Measurements from ENCODE around the gene GPR27. TPM values are rescaled to one million over a fixed set of nuclear protein-coding genes. Genes with fewer than 3 reads are reported as not detected.

Gene GPR27
- total RNA-seq, 4 donors from 2014 or later: 2.3 to 11.0 (median 5.5) TPM

DNA sequence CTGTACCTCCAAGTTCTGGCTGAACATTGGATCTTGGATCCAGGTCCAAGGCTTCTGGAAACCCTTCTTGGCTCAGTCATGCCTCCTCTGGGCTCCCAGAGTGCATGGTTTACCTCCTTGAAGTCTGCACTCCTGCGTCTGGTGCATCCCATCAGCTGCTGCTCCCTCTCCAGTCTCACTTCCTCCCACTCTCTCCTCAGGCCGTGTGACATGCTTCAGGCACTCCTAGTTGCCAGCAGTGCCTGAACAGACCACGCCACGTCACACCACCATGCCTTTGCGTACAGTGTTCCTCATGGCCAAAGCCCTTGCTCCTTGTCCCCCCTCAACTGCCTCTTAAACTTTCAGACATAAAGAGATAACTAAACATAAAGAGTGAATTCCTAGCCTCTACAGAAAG lies 5.7 kb downstream of the GPR27 start:
- intact Hi-C loops (cut with DNase I): no loop called here
- WGBS, 2 donors: 75 to 82% methylated on average over 5 of the region's 5 CpGs

GRCh38 chr3:71760140-71760539 lies 6.5 kb downstream of the GPR27 start:
- Histone ChIP-seq H3K27me3 (no peaks in the 10 kb centered on the region), H3K36me3 (no peaks in the 10 kb centered on the region), H3K4me3 (replicated peaks in 1 of 3) (no peak overlapping the region), H3K4me1 (no peaks in the 10 kb centered on the region), H3K9me3 (no peaks in the 10 kb centered on the region), H3K27ac (no peak overlapping the region)
- no peak for DNase-seq
- TF ChIP-seq POLR2A (IDR thresholded peaks at IDR 0.05): no peak
- WGBS, 2 donors: 100% methylated on average over 1 of the region's 1 CpG
- intact Hi-C loops (cut with DNase I): no loop called here

More for the DNA sequence above, 5.7 kb downstream of the GPR27 start:
- TF ChIP-seq POLR2A (IDR thresholded peaks at IDR 0.05) (no peak), CTCF (IDR thresholded peaks at IDR 0.05) (no peak)
- Histone ChIP-seq H3K27me3 (no peaks in the 10 kb centered on the region), H3K9me3 (no peaks in the 10 kb centered on the region), H3K4me1 (no peaks in the 10 kb centered on the region), H3K4me3 (replicated peaks in 1 of 3) (no peak overlapping the region), H3K36me3 (no peaks in the 10 kb centered on the region), H3K27ac (no peak overlapping the region)
- no peak for DNase-seq

- H3K4me1 ChIP-seq: no peaks in the 10 kb centered on the region
- H3K4me3 ChIP-seq (replicated peaks in 1 of 3): no peak overlapping the region
- no peak for DNase-seq
- no peak overlapping the region for H3K27ac ChIP-seq
- H3K27me3 ChIP-seq: no peaks in the 10 kb centered on the region
- WGBS, 2 donors: 81% methylated on average over 5 of the region's 5 CpGs
- intact Hi-C loops (cut with DNase I): no loop called here
- no peaks in the 10 kb centered on the region for H3K36me3 ChIP-seq
- TF ChIP-seq CTCF (IDR thresholded peaks at IDR 0.05) (no peak), POLR2A (IDR thresholded peaks at IDR 0.05) (no peak)
- no peaks in the 10 kb centered on the region for H3K9me3 ChIP-seq
Measured at GRCh38 chr3:71763426-71763825, 9.8 kb downstream of the GPR27 start.

DNA sequence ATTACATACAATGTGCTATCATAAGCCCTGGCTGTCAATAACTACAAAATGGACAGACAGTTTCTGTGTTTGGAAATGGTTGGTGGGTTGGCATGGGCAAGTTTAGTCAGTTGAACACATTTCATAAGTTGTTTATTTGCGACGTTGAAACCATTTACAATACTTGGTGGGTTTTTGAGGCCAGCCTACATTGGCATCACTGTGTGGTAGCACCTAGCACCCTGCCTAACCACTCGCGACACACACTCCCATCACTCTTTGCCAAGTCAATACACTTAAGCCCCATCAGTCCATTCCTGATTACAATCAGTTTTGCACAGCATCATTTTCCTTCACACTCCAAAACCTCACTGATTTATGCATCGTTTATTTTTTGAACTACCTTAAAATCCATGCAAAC lies 17.5 kb downstream of the GPR27 start:
- intact Hi-C loops (cut with DNase I): no loop called here
- no peak for DNase-seq

DNA sequence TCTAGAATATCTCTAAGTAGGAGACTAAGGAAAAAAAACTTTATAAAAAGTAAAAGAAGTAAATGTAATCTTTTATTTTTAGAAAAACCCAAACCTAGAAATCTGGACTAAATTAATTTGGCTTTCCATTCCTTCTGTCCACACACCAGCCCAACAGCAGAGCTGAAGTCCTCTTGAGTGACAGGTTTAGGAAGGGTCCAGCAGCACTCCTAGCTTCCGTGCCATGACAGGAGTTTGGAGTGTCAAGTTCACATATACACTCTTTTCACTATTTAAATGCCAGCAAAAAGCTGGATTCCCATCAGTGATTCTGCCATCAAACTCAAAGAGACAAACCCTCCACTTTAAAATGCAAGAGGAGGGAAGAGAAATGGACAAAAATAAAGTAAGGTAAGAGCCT lies 18.2 kb downstream of the GPR27 start:
- TF ChIP-seq CTCF (IDR thresholded peaks at IDR 0.05): no peak
- no peak for TF ChIP-seq POLR2A (IDR thresholded peaks at IDR 0.05)
- Histone ChIP-seq H3K9me3 (no peaks in the 10 kb centered on the region), H3K36me3 (no peaks in the 10 kb centered on the region), H3K27ac (no peak overlapping the region), H3K27me3 (no peaks in the 10 kb centered on the region), H3K4me3 (replicated peaks in 1 of 3) (no peak overlapping the region), H3K4me1 (no peaks in the 10 kb centered on the region)
- DNase-seq: no peak
- 56 to 69% methylated on average over 1 of the region's 1 CpG for WGBS, 2 donors
- intact Hi-C loops (cut with DNase I): no loop called here

More for the DNA sequence above, 17.5 kb downstream of the GPR27 start:
- Histone ChIP-seq H3K36me3 (no peaks in the 10 kb centered on the region), H3K27me3 (no peaks in the 10 kb centered on the region), H3K9me3 (no peaks in the 10 kb centered on the region), H3K27ac (no peak overlapping the region), H3K4me1 (no peaks in the 10 kb centered on the region), H3K4me3 (replicated peaks in 1 of 3) (no peak overlapping the region)
- WGBS, 2 donors: 76 to 77% methylated on average over 5 of the region's 5 CpGs
- no peak for TF ChIP-seq CTCF (IDR thresholded peaks at IDR 0.05)
- no peak for TF ChIP-seq POLR2A (IDR thresholded peaks at IDR 0.05)

DNA sequence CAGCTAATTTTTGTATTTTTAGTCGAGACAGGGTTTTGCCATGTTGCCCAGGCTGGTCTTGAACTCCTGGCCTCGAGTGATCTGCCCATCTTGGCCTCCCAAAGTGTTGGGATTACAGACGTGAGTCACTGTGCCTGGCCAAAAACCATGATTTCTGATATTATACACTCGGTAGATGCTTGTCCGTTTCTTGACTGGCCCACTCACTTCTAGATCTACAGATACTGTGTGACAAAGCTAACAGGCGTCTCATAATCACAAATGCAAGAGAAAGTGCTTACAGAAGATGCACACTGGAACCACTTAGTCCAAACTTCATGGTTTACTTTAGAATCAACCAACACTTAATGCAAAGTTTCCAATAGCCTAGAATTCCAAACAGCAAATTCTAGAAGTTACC lies 22.9 kb downstream of the GPR27 start:
- TF ChIP-seq POLR2A (IDR thresholded peaks at IDR 0.05) (no peak), CTCF (IDR thresholded peaks at IDR 0.05) (no peak)

More for the DNA sequence above, 22.9 kb downstream of the GPR27 start:
- Histone ChIP-seq H3K27ac (no peak overlapping the region), H3K27me3 (no peaks in the 10 kb centered on the region), H3K4me1 (no peaks in the 10 kb centered on the region), H3K9me3 (no peaks in the 10 kb centered on the region), H3K4me3 (replicated peaks in 1 of 3) (no peak overlapping the region), H3K36me3 (no peaks in the 10 kb centered on the region)
- DNase-seq: no peak
- intact Hi-C loops (cut with DNase I): no loop called here
- WGBS, 2 donors: 40 to 45% methylated on average over 6 of the region's 6 CpGs
